Fibroblast of upper back skin (primary cell): Measurements from ENCODE around the gene NOP58.
"Not testable (repeated sequence)": the region's sequence is repeated elsewhere in the genome, so short reads cannot be mapped to it uniquely, and the experiment has no call there.

ENCODE experiments used
- DNase-seq: peaks from one replicate; pipeline ENCODE4 v3.0.0-alpha.2; 2013

The NOP58 gene

GRCh38 chr2:202265467-202266277 lies at the start of gene NOP58:
Gene NOP58 (plus strand): TSS chr2:202265763. CDS start chr2:202265942, 179 bp downstream.
- peak; percentile 96 for DNase-seq

GRCh38 chr2:202221873-202222272 lies 43.7 kb upstream of the NOP58 start:
- DNase-seq = peak; percentile 70

- DNase-seq = peak; percentile 36
Observed at GRCh38 chr2:202237787-202238233, 27.8 kb upstream of the NOP58 start.

GRCh38 chr2:202238234-202239197 lies 27.0 kb upstream of the NOP58 start, which contains the start of gene SUMO1:
Gene SUMO1 (minus strand): TSS chr2:202238597. CDS start chr2:202238451, 146 bp downstream.
- peak; percentile 91 for DNase-seq

GRCh38 chr2:202247710-202248109 lies 17.9 kb upstream of the NOP58 start:
- DNase-seq = not testable (repeated sequence)

- DNase-seq = peak; percentile 5
Observed at GRCh38 chr2:202249521-202250253, 15.9 kb upstream of the NOP58 start.

GRCh38 chr2:202251494-202251893 lies 14.1 kb upstream of the NOP58 start:
- DNase-seq = peak; percentile 19

GRCh38 chr2:202261531-202261930 lies 4.0 kb upstream of the NOP58 start:
- peak; percentile 3 for DNase-seq

- DNase-seq = no peak
Observed at GRCh38 chr2:202267495-202267894, 1.9 kb downstream of the NOP58 start.

- peak; percentile 48 for DNase-seq
Observed at GRCh38 chr2:202269585-202269984, 4.0 kb downstream of the NOP58 start.

- no peak for DNase-seq
Observed at GRCh38 chr2:202270487-202270886, 4.9 kb downstream of the NOP58 start.

GRCh38 chr2:202276078-202276720 lies 10.6 kb downstream of the NOP58 start:
- peak; percentile 57 for DNase-seq

GRCh38 chr2:202278036-202278760 lies 12.6 kb downstream of the NOP58 start:
- peak; percentile 32 for DNase-seq

GRCh38 chr2:202278944-202279343 lies 13.4 kb downstream of the NOP58 start:
- peak; percentile 61 for DNase-seq

GRCh38 chr2:202286595-202286994 lies 21.0 kb downstream of the NOP58 start:
- no peak for DNase-seq

- DNase-seq = peak; percentile 5
Observed at GRCh38 chr2:202289394-202290204, 24.0 kb downstream of the NOP58 start.

- DNase-seq = no peak
Observed at GRCh38 chr2:202290316-202290715, 24.8 kb downstream of the NOP58 start.

GRCh38 chr2:202290970-202291369 lies 25.4 kb downstream of the NOP58 start:
- peak; percentile 29 for DNase-seq

GRCh38 chr2:202299712-202300111 lies 34.1 kb downstream of the NOP58 start:
- DNase-seq = no peak

- DNase-seq = no peak
Observed at GRCh38 chr2:202306034-202306433, 40.5 kb downstream of the NOP58 start.
